Adrenal gland (tissue), 5 donors: ENCODE measurements around the gene PRR3.

Experiments
- CTCF ChIP-seq, 6 experiments: fragments of 450-650 bp in 4 of 6; fragments of 200-600 bp in 2 of 6; sonication (generic) in 1 of 6; IDR thresholded peaks; 1 replicate in 5 of 6; 2 replicates in 1 of 6; pipeline versions ENCODE4 v1.5.1 to v1.8.0; 2016 to 2021; ENCODE audit warnings: antibody characterized with exemption in 6 of 6, mild to moderate bottlenecking in 2 of 6, moderate library complexity in 1 of 6
- POLR2A ChIP-seq, 2 donors: fragments of 450-650 bp; IDR thresholded peaks; one replicate each; pipeline ENCODE4 v1.6.1; 2017; ENCODE audit warnings: antibody characterized with exemption in 2 of 2, mild to moderate bottlenecking in 2 of 2, moderate library complexity in 1 of 2
- donor health status: DM: no; HTN: no; CAD: no.

- TF ChIP-seq CTCF (IDR thresholded peaks at IDR 0.05) (peak in 1 of 6 experiments; percentile 4), POLR2A (IDR thresholded peaks at IDR 0.05) (peak; percentile 34 to 36)
Observed at GRCh38 chr6:30612687-30613248, 55.7 kb downstream of the PRR3 start.
